Effector memory CD8-positive, alpha-beta T cell (primary cell): ENCODE results near the gene HECTD4.
A peak's percentile ranks its signal among the peaks of the same experiment; 100 is the strongest.
"Not testable (repeated sequence)": the region's sequence is repeated elsewhere in the genome, so short reads cannot be mapped to it uniquely, and the experiment has no call there.

Source experiments
- ATAC-seq: fragments of 150-1000 bp; cut with Tn5 transposase; replicated peaks from 2 replicates; pipeline ENCODE4 v1.10.0; 2021; ENCODE audit warnings: mild to moderate bottlenecking, moderate library complexity
- DNase-seq, 3 experiments: peaks; one replicate each; pipeline ENCODE4 v3.0.0; 2021
- H3K27ac Mint-ChIP-seq, 2 donors: one replicate each; pipeline ENCODE4 v1.8.0; 2022; ENCODE audit warnings: mild to moderate bottlenecking in 2 of 2, mixed read lengths in 2 of 2, moderate library complexity in 2 of 2
- H3K27me3 Mint-ChIP-seq, 2 donors: one replicate each; pipeline ENCODE4 v1.8.0; 2022; ENCODE audit warnings: mixed read lengths in 2 of 2
- H3K36me3 Mint-ChIP-seq: one replicate; pipeline ENCODE4 v1.8.0; 2022; ENCODE audit warnings: mild to moderate bottlenecking, moderate library complexity, mixed read lengths; ENCODE audit not compliant: insufficient read depth
- H3K4me1 Mint-ChIP-seq, 2 donors: one replicate each; pipeline ENCODE4 v1.8.0; 2022; ENCODE audit warnings: low read depth in 2 of 2, mixed read lengths in 2 of 2
- H3K4me3 Mint-ChIP-seq, 2 donors: one replicate each; pipeline ENCODE4 v1.8.0; 2022; ENCODE audit warnings: mild to moderate bottlenecking in 2 of 2, mixed read lengths in 2 of 2, moderate library complexity in 2 of 2
- H3K9me3 Mint-ChIP-seq, 2 donors: one replicate each; pipeline ENCODE4 v1.8.0; 2022; ENCODE audit warnings: mixed read lengths in 2 of 2

The HECTD4 gene

DNA sequence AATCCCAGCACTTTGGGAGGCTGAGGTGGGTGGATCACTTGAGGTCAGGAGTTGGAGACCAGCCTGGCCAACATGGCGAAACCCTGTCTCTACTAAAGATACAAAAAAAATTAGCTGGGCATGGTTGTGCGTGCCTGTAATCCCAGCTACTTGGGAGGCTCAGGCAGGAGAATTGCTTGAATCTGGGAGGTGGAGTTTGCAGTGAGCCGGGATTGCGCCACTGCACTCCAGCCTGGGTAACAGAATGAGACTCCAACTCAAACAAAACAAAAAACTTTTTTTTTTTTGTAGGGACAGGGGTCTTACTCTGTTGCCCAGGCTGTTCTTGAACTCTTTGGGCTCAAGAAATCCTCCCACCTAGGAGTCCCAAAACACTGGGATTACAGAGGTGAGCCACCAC, 33.2 kb upstream of the HECTD4 start:
- peaks cover 19% of the 10 kb centered on the region for H3K36me3 Mint-ChIP-seq
- H3K27ac Mint-ChIP-seq = peak overlapping the region in 1 of 2 donors; percentile 10
- H3K27me3 Mint-ChIP-seq, ATAC-seq, DNase-seq, H3K9me3 Mint-ChIP-seq, H3K4me3 Mint-ChIP-seq: not testable (repeated sequence)
- peaks cover 14 to 21% of the 10 kb centered on the region in 2 donors for H3K4me1 Mint-ChIP-seq

DNA sequence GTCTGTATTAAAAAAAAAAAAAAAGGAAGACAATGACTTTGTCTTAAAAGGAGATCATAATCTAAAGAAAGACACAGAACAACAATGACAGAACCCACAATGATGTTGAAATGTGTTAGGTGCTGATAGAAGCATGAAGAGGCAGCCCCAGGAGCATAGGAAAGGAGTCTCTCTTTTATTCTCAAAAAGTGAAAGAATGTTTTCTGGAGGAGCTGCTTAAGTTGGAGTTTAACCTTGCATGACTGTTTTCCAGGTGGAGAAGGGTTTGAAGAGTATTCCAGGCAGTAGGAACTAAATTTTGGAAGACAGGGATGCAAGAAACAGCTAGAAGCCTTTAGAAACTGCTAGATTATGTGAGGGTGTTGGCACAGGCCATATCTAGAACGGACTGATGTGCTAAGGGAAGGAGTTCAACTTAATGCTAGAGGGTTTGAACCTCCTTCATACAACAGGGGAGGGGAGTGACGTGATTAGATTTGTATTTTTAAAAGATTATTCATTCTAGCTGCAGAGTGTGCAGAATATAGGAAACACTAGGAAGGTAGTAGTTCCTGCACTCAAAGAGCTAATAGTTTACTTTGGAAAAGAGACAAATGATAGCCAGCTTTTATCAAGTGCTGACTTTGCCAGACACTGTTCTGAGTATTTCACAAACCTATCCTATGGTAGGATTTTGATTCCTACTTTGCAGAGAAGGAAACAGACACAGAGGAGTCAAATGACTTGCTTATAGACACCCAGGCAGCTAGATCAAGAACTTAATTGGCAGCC, 31.8 kb upstream of the HECTD4 start:
- Mint-ChIP-seq H3K4me1 (peaks cover 14 to 16% of the 10 kb centered on the region in 2 donors), H3K27me3 (no peaks in the 10 kb centered on the region), H3K36me3 (peaks cover 18% of the 10 kb centered on the region), H3K27ac (peak overlapping the region in 1 of 2 donors; percentile 57), H3K9me3 (no peaks in the 10 kb centered on the region), H3K4me3 (no peak overlapping the region)
- DNase-seq = no peak
- no peak for ATAC-seq

DNA sequence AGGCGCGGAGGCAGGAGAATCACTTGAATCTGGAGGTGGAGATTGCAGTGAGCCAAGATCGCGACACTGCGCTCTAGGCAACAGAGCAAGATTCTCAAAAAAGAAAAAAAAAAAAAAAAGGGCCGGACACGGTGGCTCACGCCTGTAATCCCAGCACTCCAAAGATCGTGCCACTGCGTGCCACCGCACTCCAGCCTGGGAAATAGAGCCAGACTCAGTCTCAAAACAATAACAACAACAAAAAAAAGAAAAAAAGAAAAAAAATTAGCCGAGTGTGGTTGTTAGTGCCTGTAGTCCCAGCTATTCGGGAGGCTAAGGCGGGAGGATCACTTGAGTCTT, 27.6 kb upstream of the HECTD4 start:
- Mint-ChIP-seq H3K4me1 (peaks cover 29 to 30% of the 10 kb centered on the region in 2 donors), H3K9me3 (no peaks in the 10 kb centered on the region), H3K36me3 (peaks cover 49% of the 10 kb centered on the region), H3K4me3 (peak overlapping the region; percentile 99 to 100), H3K27me3 (no peaks in the 10 kb centered on the region), H3K27ac (peak overlapping the region in 1 of 2 donors; percentile 99)
- no peak for ATAC-seq
- DNase-seq = no peak

DNA sequence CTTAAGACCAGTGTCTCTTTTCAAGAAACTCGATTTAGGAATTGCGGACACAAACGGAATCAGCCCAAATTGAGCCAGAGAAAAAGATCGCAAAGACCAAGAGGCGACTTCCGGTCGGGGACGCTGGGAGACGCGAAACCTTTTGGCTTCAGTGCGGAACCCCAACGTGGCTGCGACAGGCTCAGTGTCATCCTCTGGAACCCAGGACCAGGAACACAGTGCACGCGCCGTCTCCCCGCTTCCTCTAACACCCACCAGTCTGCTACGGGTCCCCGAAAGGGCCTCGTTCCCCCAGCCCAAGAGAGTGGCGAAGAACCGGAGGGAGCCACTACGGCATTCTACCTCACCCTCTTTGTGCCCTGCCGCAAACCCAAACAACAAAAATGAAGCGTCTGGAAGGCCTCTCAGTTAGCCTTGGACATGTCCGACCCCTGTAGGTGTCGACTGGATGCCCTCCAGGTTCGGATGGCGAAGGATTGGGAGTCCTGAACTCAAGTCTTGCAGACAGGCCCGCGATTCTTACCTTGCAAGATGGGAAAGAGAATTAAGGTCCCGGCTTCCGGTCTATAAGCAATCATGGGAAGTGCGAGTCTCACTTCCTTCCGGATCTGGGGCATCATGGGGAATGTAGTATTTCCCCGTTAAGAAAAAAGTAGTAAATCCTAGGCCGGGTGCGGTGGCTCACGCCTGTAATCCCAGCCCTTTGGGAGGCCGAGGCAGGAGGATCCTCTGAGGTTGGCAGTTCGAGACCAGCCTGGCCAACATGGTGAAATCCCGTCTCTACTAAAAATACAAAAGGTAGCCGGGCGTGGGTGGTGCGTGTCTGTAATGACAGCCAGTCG, 27.1 kb upstream of the HECTD4 start, which contains the start of gene RPL6:
TSS of gene RPL6 (minus strand) at position 542 of the 842 bp plus-strand sequence. CDS start 949 bp downstream, outside the sequence.
- peak; percentile 89 for ATAC-seq
- Mint-ChIP-seq H3K4me3 (peak within 1 kb of the TSS; percentile 99 to 100), H3K4me1 (peaks cover 29 to 30% of the 10 kb centered on the region in 2 donors), H3K27me3 (no peaks in the 10 kb centered on the region), H3K36me3 (peaks cover 54% of the 10 kb centered on the region), H3K9me3 (no peaks in the 10 kb centered on the region), H3K27ac (peak within 1 kb of the TSS; percentile 99)
- DNase-seq = peak; percentile 68 to 74 (median 73)

DNA sequence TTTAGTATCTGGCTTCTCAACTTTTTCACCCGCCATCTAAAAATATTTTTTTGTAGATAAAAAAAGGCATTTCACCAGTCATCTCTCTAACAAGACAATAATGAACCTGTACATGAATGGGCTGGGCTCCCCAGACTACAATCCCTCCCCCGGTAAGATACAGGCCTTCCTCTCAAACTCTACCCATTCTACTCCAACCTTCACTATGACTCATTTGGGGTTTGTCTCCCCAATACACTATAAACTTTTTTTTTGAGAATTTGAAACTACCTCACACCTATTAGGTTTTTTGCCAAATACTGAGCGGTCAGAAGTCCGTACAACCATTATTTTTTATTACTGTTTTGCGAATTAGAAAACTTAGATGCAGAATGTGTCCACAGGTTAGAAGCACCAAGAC, 26.4 kb upstream of the HECTD4 start:
- peaks cover 29 to 30% of the 10 kb centered on the region in 2 donors for H3K4me1 Mint-ChIP-seq
- ATAC-seq (peak; percentile 62), DNase-seq (peak in 1 of 3 experiments; percentile 6)
- H3K4me3 Mint-ChIP-seq = peak overlapping the region; percentile 99 to 100
- no peaks in the 10 kb centered on the region for H3K9me3 Mint-ChIP-seq
- peaks cover 61% of the 10 kb centered on the region for H3K36me3 Mint-ChIP-seq
- H3K27me3 Mint-ChIP-seq = no peaks in the 10 kb centered on the region
- H3K27ac Mint-ChIP-seq = peak overlapping the region; percentile 99

DNA sequence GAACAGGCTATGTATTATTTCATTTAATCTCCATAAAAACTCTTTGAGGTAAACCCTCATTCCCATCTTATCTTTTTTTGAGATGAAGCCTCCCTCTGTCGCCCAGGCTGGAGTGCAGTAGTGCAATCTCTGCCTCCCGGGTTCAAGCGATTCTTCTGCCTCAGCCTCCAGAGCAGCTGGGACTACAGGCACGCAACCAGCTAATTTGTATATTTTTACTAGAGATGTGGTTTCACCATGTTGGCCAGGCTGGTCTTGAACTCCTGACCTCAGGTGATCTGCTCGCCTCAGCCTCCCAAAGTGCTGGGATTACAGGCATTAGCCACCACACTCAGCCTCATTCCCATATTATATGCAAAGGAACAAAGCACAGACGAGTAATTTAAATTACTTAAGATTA, 25.5 kb upstream of the HECTD4 start:
- H3K4me3 Mint-ChIP-seq = peak overlapping the region; percentile 99 to 100
- peaks cover 66% of the 10 kb centered on the region for H3K36me3 Mint-ChIP-seq
- H3K4me1 Mint-ChIP-seq = peaks cover 29 to 30% of the 10 kb centered on the region in 2 donors
- DNase-seq, H3K9me3 Mint-ChIP-seq, ATAC-seq, H3K27me3 Mint-ChIP-seq: not testable (repeated sequence)
- H3K27ac Mint-ChIP-seq = peak overlapping the region; percentile 99

DNA sequence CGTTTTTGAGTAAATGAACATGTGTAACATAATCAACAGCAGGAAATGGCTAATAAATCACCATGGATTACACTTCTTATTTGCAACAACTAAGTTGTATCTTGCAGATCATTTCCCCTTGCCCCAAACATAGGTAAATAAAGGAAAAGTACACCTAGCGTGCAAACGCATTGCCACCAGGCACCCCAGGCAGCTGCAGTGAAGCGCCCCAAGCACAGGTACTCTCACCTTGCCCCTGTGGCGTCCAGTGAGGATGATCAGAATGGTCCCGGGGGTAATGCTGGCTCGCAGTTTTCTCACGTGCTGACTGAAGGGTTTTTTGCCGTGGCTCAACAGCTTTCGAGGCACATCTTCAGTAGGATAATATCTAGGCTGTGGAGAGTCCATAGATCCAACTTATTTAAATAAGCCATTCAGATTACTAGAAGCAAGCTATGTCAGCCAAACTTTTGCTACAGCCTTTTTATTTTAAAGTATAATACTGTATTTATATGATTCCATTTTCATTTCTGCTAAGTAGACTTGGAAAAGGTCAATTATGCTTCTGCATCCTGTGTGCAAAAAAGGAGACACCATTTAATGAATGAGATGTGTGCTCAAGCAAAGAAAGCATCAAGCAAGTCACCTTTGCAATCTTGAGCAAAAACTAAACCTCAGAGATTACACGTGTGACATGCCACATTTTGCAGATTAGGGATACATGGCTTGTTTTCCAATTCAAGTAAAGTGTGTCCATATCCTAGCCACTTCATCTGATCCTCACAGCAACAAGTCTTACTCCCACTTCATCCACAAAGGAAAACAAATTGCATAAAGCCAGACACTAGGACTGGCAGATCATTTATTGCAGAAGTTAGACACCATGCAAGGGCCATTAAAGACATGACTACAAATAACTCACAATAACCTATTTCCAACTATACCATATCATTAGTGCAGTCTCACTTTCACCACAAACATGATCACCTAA, 24.6 kb upstream of the HECTD4 start:
- Mint-ChIP-seq H3K27ac (peak overlapping the region; percentile 99), H3K9me3 (no peaks in the 10 kb centered on the region), H3K36me3 (peaks cover 65% of the 10 kb centered on the region), H3K4me1 (peaks cover 29 to 30% of the 10 kb centered on the region in 2 donors), H3K27me3 (no peaks in the 10 kb centered on the region), H3K4me3 (peak overlapping the region; percentile 99 to 100)
- DNase-seq = no peak
- ATAC-seq = no peak

DNA sequence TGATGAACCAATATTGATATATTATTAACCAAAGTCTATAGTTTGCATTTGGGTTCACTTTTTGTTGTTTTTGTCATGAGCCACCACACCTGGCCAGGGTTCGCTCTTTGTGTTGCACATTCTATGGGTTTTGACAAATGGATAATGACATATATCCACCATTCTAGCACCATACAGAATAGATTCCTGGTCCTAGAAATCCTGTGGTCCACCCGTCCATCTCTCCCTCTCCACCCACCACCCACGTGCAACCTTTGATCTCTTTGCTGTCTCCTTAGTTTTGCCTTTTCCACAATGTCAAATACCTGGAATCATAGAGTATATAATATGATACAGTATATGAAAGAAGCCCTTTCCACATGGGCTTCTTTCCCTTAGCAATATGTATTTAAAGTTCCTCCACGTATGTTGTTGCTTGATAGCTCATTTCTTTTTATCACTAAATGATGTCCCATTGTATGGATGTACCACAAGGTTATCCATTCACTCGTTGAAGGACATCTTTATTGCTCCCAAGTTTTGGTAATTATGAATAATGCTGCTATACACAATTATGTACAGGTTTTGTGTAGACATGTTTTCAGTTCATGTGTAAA, 19.8 kb upstream of the HECTD4 start:
- ATAC-seq (no peak), DNase-seq (no peak)
- H3K9me3 Mint-ChIP-seq = no peaks in the 10 kb centered on the region
- H3K27ac Mint-ChIP-seq = no peak overlapping the region
- H3K4me3 Mint-ChIP-seq = no peak overlapping the region
- peaks cover 43% of the 10 kb centered on the region for H3K36me3 Mint-ChIP-seq
- H3K27me3 Mint-ChIP-seq = no peaks in the 10 kb centered on the region
- peaks cover 2% of the 10 kb centered on the region in 2 donors for H3K4me1 Mint-ChIP-seq

DNA sequence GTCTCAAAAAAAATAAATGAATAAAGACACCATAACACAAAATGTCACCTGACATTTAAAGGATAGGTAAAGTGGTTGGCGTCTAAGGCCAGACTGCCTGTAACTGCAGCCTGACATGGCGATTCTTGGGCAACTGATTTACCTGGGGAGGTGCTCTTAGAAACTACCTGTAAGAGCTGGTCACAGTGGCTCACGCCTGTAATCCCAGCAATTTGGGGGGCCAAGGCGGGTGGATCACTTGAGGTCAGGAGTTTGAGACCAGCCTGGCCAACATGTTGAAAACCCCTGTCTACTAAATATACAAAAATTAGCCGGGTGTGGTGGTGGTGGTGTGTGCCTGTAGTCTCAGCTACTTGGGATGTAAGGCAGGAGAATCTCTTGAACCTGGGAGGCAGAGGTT, 18.8 kb upstream of the HECTD4 start:
- H3K9me3 Mint-ChIP-seq = no peaks in the 10 kb centered on the region
- no peaks in the 10 kb centered on the region for H3K27me3 Mint-ChIP-seq
- H3K4me1 Mint-ChIP-seq = no peaks in the 10 kb centered on the region
- H3K36me3 Mint-ChIP-seq = peaks cover 33% of the 10 kb centered on the region
- no peak overlapping the region for H3K27ac Mint-ChIP-seq
- DNase-seq (no peak), ATAC-seq (no peak)
- H3K4me3 Mint-ChIP-seq = no peak overlapping the region

DNA sequence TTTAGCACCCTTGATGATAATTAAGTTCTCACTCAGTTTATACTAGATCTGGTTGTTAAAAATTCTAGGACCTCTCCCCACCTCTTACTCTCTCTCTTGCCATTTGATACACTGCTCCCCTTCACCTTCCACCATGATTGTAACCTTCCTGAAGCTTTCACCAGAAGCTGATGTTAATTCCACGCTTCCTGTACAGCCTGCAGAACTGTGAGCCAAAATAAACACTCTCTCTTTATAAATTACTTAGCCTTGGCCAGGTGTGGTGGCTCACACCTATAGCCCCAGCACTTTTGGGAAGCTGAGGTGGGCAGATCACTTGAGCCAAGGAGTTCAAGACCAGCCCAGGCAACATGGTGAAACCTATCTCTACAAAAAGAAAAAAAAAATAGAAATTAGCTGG, 11.1 kb upstream of the HECTD4 start:
- Mint-ChIP-seq H3K27ac (no peak overlapping the region), H3K36me3 (peaks cover 2% of the 10 kb centered on the region), H3K4me3 (no peak overlapping the region), H3K4me1 (no peaks in the 10 kb centered on the region), H3K9me3 (no peaks in the 10 kb centered on the region), H3K27me3 (no peaks in the 10 kb centered on the region)
- ATAC-seq (no peak), DNase-seq (no peak)

DNA sequence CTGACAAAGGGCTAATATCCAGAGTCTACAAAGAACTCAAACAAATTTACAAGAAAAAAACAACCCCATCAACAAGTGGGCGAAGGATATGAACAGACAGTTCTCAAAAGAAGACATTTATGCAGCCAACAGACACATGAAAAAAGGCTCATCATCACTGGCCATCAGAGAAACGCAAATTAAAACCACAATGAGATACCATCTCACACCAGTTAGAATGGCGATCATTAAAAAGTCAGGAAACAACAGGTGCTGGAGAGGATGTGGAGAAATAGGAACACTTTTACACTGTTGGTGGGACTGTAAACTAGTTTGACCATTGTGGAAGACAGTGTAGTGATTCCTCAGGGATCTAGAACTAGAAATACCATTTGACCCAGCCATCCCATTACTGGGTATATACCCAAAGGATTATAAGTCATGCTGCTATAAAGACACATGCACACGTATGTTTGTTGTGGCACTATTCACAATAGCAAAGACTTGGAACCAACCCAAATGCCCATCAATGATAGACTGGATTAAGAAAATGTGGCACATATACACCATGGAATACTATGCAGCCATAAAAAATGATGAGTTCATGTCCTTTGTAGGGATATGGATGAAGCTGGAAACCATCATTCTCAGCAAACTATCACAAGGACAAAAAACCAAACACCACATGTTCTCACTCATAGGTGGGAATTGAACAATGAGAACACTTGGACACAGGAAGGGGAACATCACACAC, 7.9 kb upstream of the HECTD4 start:
- not testable (repeated sequence) for ATAC-seq, H3K27me3 Mint-ChIP-seq, DNase-seq, H3K36me3 Mint-ChIP-seq, H3K27ac Mint-ChIP-seq, H3K4me1 Mint-ChIP-seq, H3K4me3 Mint-ChIP-seq, H3K9me3 Mint-ChIP-seq

DNA sequence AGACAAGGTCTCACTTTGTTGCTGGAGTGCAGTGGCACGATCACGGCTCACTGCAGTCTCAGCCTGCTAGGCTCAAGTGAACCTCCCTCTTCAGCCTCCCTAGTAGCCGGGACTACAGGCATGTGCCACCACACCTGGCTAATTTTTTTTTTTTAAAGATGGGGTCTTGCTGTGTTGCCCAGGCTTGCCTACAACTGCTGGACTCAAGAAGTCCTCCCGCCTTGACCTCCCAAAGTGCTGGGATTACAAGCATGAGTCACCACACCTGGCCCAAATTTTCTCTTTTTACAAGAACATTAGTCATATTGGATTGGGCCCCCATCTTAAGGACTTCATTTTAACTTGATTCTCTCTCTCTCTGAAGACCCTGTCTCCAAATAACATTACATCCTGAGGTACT, 7.0 kb upstream of the HECTD4 start:
- ATAC-seq = no peak
- Mint-ChIP-seq H3K9me3 (no peaks in the 10 kb centered on the region), H3K4me1 (peaks cover 5 to 8% of the 10 kb centered on the region in 2 donors), H3K36me3 (peaks cover 6% of the 10 kb centered on the region), H3K27me3 (no peaks in the 10 kb centered on the region), H3K4me3 (no peak overlapping the region), H3K27ac (no peak overlapping the region)
- DNase-seq = no peak
